ENCODE measurements around the gene RBMS3.
"Not testable (repeated sequence)": the region's sequence is repeated elsewhere in the genome, so short reads cannot be mapped to it uniquely, and the experiment has no call there.

RBMS3 gene

DNA sequence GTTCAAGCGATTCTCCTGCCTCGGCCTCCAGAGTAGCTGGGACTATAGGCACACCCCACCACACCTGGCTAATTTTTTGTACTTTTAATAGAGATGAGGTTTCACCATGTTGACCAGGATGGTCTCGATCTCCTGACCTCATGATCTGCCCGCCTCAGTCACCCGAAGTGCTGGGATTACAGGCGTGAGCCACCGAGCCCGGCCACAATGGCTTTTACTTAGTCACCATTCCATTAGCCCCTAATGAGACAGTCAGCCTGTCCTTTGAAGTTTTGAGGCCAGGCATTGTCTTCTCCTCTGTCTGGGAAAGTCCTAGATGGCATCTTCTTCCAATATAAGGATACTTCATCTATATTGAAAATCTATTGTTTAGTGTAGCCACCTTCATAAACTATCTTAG lies 515.9 kb downstream of the RBMS3 start:
- Histone ChIP-seq H3K9ac (ENCODE audit: low read length) (no peak overlapping the region), H3K27ac (ENCODE audit: low read depth, low read length) (no peak overlapping the region), H3K27me3 (ENCODE audit: control insufficient read depth, insufficient read depth, low read length) (no peaks in the 10 kb centered on the region), H3K9me3 (ENCODE audit: control insufficient read depth, insufficient read depth, low read depth, low read length) (no peaks in the 10 kb centered on the region), H3K36me3 (ENCODE audit: control insufficient read depth, insufficient read depth, low read length) (no peaks in the 10 kb centered on the region), H3K4me1 (ENCODE audit: control insufficient read depth, insufficient read depth, low read length) (no peaks in the 10 kb centered on the region), H3K4me3 (ENCODE audit: low read depth, low read length) (no peak overlapping the region)

DNA sequence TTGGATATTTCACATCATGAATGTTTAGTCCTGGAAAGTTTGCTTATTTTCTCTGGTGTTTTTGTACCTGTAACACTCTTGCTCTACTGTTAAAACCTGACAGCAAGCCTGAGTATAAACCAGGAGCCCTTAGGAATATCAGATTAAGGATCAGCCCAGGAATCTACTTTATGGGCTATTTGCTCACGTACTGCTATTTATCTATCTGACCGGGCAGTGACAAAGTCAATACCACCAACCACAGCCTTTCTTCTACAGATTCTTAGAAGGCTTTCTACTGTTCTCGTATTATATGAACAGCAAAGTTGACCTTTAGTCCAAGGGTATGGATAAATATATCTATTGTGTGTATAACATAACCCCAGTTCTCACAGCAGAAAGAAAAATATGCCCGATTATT lies 521.2 kb downstream of the RBMS3 start:
- Histone ChIP-seq H3K4me3 (ENCODE audit: low read depth, low read length) (no peak overlapping the region), H3K36me3 (ENCODE audit: control insufficient read depth, insufficient read depth, low read length) (no peaks in the 10 kb centered on the region), H3K4me1 (ENCODE audit: control insufficient read depth, insufficient read depth, low read length) (no peaks in the 10 kb centered on the region), H3K9me3 (ENCODE audit: control insufficient read depth, insufficient read depth, low read depth, low read length) (no peaks in the 10 kb centered on the region), H3K27ac (ENCODE audit: low read depth, low read length) (no peak overlapping the region), H3K9ac (ENCODE audit: low read length) (no peak overlapping the region), H3K27me3 (ENCODE audit: control insufficient read depth, insufficient read depth, low read length) (no peaks in the 10 kb centered on the region)

- no peaks in the 10 kb centered on the region for H3K9me3 ChIP-seq (ENCODE audit: control insufficient read depth, insufficient read depth, low read depth, low read length)
- no peak overlapping the region for H3K4me3 ChIP-seq (ENCODE audit: low read depth, low read length)
- no peaks in the 10 kb centered on the region for H3K27me3 ChIP-seq (ENCODE audit: control insufficient read depth, insufficient read depth, low read length)
- H3K27ac ChIP-seq (ENCODE audit: low read depth, low read length) = no peak overlapping the region
- no peak overlapping the region for H3K9ac ChIP-seq (ENCODE audit: low read length)
- no peaks in the 10 kb centered on the region for H3K4me1 ChIP-seq (ENCODE audit: control insufficient read depth, insufficient read depth, low read length)
- H3K36me3 ChIP-seq (ENCODE audit: control insufficient read depth, insufficient read depth, low read length) = no peaks in the 10 kb centered on the region
Observed at GRCh38 chr3:29804044-29804443, 523.2 kb downstream of the RBMS3 start.

- H3K9ac ChIP-seq (ENCODE audit: low read length) = no peak overlapping the region
- no peaks in the 10 kb centered on the region for H3K36me3 ChIP-seq (ENCODE audit: control insufficient read depth, insufficient read depth, low read length)
- no peaks in the 10 kb centered on the region for H3K9me3 ChIP-seq (ENCODE audit: control insufficient read depth, insufficient read depth, low read depth, low read length)
- no peaks in the 10 kb centered on the region for H3K4me1 ChIP-seq (ENCODE audit: control insufficient read depth, insufficient read depth, low read length)
- no peak overlapping the region for H3K4me3 ChIP-seq (ENCODE audit: low read depth, low read length)
- no peak overlapping the region for H3K27ac ChIP-seq (ENCODE audit: low read depth, low read length)
- H3K27me3 ChIP-seq (ENCODE audit: control insufficient read depth, insufficient read depth, low read length) = no peaks in the 10 kb centered on the region
Observed at GRCh38 chr3:29805757-29806156, 524.9 kb downstream of the RBMS3 start.

- not testable (repeated sequence) for H3K27me3 ChIP-seq (ENCODE audit: control insufficient read depth, insufficient read depth, low read length); H3K36me3 ChIP-seq (ENCODE audit: control insufficient read depth, insufficient read depth, low read length); H3K9ac ChIP-seq (ENCODE audit: low read length); H3K4me3 ChIP-seq (ENCODE audit: low read depth, low read length); H3K27ac ChIP-seq (ENCODE audit: low read depth, low read length); H3K9me3 ChIP-seq (ENCODE audit: control insufficient read depth, insufficient read depth, low read depth, low read length); H3K4me1 ChIP-seq (ENCODE audit: control insufficient read depth, insufficient read depth, low read length)
Observed at GRCh38 chr3:29808324-29808723, 527.5 kb downstream of the RBMS3 start.

GRCh38 chr3:29822071-29822470 lies 541.2 kb downstream of the RBMS3 start:
- H3K9ac ChIP-seq (ENCODE audit: low read length) = no peak overlapping the region
- H3K4me1 ChIP-seq (ENCODE audit: control insufficient read depth, insufficient read depth, low read length) = 0 out of 2 replicates have a peak, but pooled peaks cover 3% of the 10 kb centered on the region
- no peaks in the 10 kb centered on the region for H3K9me3 ChIP-seq (ENCODE audit: control insufficient read depth, insufficient read depth, low read depth, low read length)
- H3K27ac ChIP-seq (ENCODE audit: low read depth, low read length) = no peak overlapping the region
- no peaks in the 10 kb centered on the region for H3K27me3 ChIP-seq (ENCODE audit: control insufficient read depth, insufficient read depth, low read length)
- no peaks in the 10 kb centered on the region for H3K36me3 ChIP-seq (ENCODE audit: control insufficient read depth, insufficient read depth, low read length)
- no peak overlapping the region for H3K4me3 ChIP-seq (ENCODE audit: low read depth, low read length)

DNA sequence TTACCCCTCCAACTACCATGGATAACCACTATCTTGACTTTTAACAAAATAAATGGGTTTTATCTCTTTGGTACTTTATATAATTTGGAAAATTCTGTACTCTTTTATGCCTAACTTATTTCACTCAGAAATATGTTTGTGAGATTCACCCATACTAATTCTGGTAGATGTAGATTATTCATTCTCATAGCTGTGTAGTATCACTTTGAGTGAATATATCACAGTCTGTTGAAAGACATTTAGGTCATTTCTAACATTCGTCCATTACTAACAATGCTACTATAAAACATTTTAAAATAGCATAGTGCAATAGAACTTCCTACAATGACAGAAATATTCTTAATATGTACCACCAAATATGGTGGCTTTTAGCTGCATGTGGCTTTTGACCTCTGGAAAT lies 542.4 kb downstream of the RBMS3 start:
- H3K4me1 ChIP-seq (ENCODE audit: control insufficient read depth, insufficient read depth, low read length) = peaks cover 3% of the 10 kb centered on the region; the same call in 1 of the 2 replicates
- H3K4me3 ChIP-seq (ENCODE audit: low read depth, low read length) = no peak overlapping the region
- no peaks in the 10 kb centered on the region for H3K9me3 ChIP-seq (ENCODE audit: control insufficient read depth, insufficient read depth, low read depth, low read length)
- H3K27me3 ChIP-seq (ENCODE audit: control insufficient read depth, insufficient read depth, low read length) = no peaks in the 10 kb centered on the region
- H3K36me3 ChIP-seq (ENCODE audit: control insufficient read depth, insufficient read depth, low read length) = no peaks in the 10 kb centered on the region
- H3K9ac ChIP-seq (ENCODE audit: low read length) = no peak overlapping the region
- H3K27ac ChIP-seq (ENCODE audit: low read depth, low read length) = no peak overlapping the region

- Histone ChIP-seq H3K27ac (ENCODE audit: low read depth, low read length) (no peak overlapping the region), H3K4me1 (ENCODE audit: control insufficient read depth, insufficient read depth, low read length) (peaks cover 3% of the 10 kb centered on the region; the same call in 1 of the 2 replicates), H3K9me3 (ENCODE audit: control insufficient read depth, insufficient read depth, low read depth, low read length) (no peaks in the 10 kb centered on the region), H3K4me3 (ENCODE audit: low read depth, low read length) (no peak overlapping the region), H3K27me3 (ENCODE audit: control insufficient read depth, insufficient read depth, low read length) (no peaks in the 10 kb centered on the region), H3K9ac (ENCODE audit: low read length) (no peak overlapping the region), H3K36me3 (ENCODE audit: control insufficient read depth, insufficient read depth, low read length) (no peaks in the 10 kb centered on the region)
Observed at GRCh38 chr3:29826712-29827111, 545.8 kb downstream of the RBMS3 start.

- Histone ChIP-seq H3K27me3 (ENCODE audit: control insufficient read depth, insufficient read depth, low read length) (no peaks in the 10 kb centered on the region), H3K36me3 (ENCODE audit: control insufficient read depth, insufficient read depth, low read length) (no peaks in the 10 kb centered on the region), H3K9me3 (ENCODE audit: control insufficient read depth, insufficient read depth, low read depth, low read length) (no peaks in the 10 kb centered on the region), H3K9ac (ENCODE audit: low read length) (no peak overlapping the region), H3K27ac (ENCODE audit: low read depth, low read length) (no peak overlapping the region), H3K4me1 (ENCODE audit: control insufficient read depth, insufficient read depth, low read length) (peaks cover 3% of the 10 kb centered on the region; the same call in 1 of the 2 replicates), H3K4me3 (ENCODE audit: low read depth, low read length) (no peak overlapping the region)
Observed at GRCh38 chr3:29827756-29828155, 546.9 kb downstream of the RBMS3 start.

- no peak overlapping the region for H3K9ac ChIP-seq (ENCODE audit: low read length)
- no peaks in the 10 kb centered on the region for H3K9me3 ChIP-seq (ENCODE audit: control insufficient read depth, insufficient read depth, low read depth, low read length)
- H3K4me3 ChIP-seq (ENCODE audit: low read depth, low read length) = no peak overlapping the region
- peaks cover 3% of the 10 kb centered on the region; the same call in 1 of the 2 replicates for H3K4me1 ChIP-seq (ENCODE audit: control insufficient read depth, insufficient read depth, low read length)
- no peaks in the 10 kb centered on the region for H3K27me3 ChIP-seq (ENCODE audit: control insufficient read depth, insufficient read depth, low read length)
- no peak overlapping the region for H3K27ac ChIP-seq (ENCODE audit: low read depth, low read length)
- no peaks in the 10 kb centered on the region for H3K36me3 ChIP-seq (ENCODE audit: control insufficient read depth, insufficient read depth, low read length)
Observed at GRCh38 chr3:29829340-29829739, 548.5 kb downstream of the RBMS3 start.

- Histone ChIP-seq H3K9me3 (ENCODE audit: control insufficient read depth, insufficient read depth, low read depth, low read length) (peaks cover 12% of the 10 kb centered on the region; the same call in 1 of the 2 replicates), H3K4me1 (ENCODE audit: control insufficient read depth, insufficient read depth, low read length) (peaks cover 8% of the 10 kb centered on the region), H3K36me3 (ENCODE audit: control insufficient read depth, insufficient read depth, low read length) (no peaks in the 10 kb centered on the region), H3K4me3 (ENCODE audit: low read depth, low read length) (no peak overlapping the region), H3K27ac (ENCODE audit: low read depth, low read length) (no peak overlapping the region), H3K9ac (ENCODE audit: low read length) (no peak overlapping the region), H3K27me3 (ENCODE audit: control insufficient read depth, insufficient read depth, low read length) (no peaks in the 10 kb centered on the region)
Observed at GRCh38 chr3:29850641-29851040, 569.8 kb downstream of the RBMS3 start.

DNA sequence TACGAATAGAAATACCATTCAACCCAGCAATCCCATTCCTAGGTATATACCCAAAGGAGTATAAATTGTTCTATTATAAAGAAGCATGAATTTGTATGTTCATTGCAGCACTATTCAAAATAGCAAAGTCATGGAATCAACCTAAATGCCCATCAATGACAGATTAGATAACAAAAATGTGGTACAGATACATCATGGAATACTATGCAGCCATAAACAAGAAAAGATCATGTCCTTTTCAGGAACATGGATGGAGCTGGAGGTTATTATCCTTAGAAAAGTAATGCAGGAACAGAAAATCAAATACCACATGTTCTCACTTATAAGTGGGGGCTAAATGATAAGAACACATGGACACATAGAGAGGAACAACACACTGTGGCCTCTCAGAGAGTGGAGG lies 571.9 kb downstream of the RBMS3 start:
- Histone ChIP-seq H3K27me3 (ENCODE audit: control insufficient read depth, insufficient read depth, low read length) (no peaks in the 10 kb centered on the region), H3K9me3 (ENCODE audit: control insufficient read depth, insufficient read depth, low read depth, low read length) (peaks cover 12% of the 10 kb centered on the region; the same call in 1 of the 2 replicates), H3K27ac (ENCODE audit: low read depth, low read length) (no peak overlapping the region), H3K4me3 (ENCODE audit: low read depth, low read length) (no peak overlapping the region), H3K4me1 (ENCODE audit: control insufficient read depth, insufficient read depth, low read length) (peaks cover 8% of the 10 kb centered on the region), H3K36me3 (ENCODE audit: control insufficient read depth, insufficient read depth, low read length) (no peaks in the 10 kb centered on the region), H3K9ac (ENCODE audit: low read length) (no peak overlapping the region)
